ENCODE data around the gene GNPDA1.

DNA sequence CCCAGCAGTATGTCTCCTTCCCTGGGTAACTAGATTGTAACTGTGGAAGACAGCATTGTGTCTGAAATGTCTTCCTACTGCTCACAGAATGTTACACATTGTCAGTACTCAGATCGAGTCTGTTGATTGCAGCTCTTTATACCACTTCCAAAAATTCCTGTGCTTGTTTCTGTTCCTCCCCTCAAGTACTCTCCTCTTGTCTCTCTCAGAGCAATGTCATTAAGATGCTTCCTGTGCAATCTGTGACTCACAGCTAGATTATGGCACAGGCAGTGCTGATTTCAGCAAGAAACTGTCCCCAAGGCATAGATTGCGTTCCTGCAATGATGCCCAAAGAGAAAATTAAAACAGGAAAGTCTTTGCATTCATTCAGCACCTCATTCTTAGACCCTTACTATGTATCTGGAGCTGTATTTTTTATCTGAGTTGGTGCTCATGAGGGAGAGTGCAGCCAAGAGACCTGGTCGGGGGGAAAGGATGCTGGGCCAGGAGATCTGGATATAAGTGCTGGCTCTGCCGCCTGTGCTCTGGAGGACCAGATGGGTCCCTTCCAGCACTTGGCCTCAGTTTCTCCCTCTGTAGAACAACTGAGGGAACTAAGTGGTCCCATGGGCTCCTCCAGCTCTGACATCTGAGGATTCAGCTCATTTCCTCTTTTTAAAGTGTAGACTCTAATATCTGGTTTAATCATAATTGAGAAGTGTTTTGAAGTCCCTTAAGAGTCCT is 40.8 kb upstream of the GNPDA1 start:
- TF ChIP-seq, protein P1, sequence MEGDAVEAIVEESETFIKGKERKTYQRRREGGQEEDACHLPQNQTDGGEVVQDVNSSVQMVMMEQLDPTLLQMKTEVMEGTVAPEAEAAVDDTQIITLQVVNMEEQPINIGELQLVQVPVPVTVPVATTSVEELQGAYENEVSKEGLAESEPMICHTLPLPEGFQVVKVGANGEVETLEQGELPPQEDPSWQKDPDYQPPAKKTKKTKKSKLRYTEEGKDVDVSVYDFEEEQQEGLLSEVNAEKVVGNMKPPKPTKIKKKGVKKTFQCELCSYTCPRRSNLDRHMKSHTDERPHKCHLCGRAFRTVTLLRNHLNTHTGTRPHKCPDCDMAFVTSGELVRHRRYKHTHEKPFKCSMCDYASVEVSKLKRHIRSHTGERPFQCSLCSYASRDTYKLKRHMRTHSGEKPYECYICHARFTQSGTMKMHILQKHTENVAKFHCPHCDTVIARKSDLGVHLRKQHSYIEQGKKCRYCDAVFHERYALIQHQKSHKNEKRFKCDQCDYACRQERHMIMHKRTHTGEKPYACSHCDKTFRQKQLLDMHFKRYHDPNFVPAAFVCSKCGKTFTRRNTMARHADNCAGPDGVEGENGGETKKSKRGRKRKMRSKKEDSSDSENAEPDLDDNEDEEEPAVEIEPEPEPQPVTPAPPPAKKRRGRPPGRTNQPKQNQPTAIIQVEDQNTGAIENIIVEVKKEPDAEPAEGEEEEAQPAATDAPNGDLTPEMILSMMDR (IDR thresholded peaks at IDR 0.05; ENCODE audit: insufficient read depth, low read length), result no peak
- TF ChIP-seq POLR2AphosphoS5 (IDR thresholded peaks at IDR 0.05; ENCODE audit: low read depth), result no peak
- TF ChIP-seq, protein P2, sequence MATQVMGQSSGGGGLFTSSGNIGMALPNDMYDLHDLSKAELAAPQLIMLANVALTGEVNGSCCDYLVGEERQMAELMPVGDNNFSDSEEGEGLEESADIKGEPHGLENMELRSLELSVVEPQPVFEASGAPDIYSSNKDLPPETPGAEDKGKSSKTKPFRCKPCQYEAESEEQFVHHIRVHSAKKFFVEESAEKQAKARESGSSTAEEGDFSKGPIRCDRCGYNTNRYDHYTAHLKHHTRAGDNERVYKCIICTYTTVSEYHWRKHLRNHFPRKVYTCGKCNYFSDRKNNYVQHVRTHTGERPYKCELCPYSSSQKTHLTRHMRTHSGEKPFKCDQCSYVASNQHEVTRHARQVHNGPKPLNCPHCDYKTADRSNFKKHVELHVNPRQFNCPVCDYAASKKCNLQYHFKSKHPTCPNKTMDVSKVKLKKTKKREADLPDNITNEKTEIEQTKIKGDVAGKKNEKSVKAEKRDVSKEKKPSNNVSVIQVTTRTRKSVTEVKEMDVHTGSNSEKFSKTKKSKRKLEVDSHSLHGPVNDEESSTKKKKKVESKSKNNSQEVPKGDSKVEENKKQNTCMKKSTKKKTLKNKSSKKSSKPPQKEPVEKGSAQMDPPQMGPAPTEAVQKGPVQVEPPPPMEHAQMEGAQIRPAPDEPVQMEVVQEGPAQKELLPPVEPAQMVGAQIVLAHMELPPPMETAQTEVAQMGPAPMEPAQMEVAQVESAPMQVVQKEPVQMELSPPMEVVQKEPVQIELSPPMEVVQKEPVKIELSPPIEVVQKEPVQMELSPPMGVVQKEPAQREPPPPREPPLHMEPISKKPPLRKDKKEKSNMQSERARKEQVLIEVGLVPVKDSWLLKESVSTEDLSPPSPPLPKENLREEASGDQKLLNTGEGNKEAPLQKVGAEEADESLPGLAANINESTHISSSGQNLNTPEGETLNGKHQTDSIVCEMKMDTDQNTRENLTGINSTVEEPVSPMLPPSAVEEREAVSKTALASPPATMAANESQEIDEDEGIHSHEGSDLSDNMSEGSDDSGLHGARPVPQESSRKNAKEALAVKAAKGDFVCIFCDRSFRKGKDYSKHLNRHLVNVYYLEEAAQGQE (IDR thresholded peaks at IDR 0.05; ENCODE audit: insufficient replicate concordance, low read depth), result no peak
- TF ChIP-seq GABPA (IDR thresholded peaks at IDR 0.05; ENCODE audit: low read depth), result no peak
- TF ChIP-seq SPI1 (IDR thresholded peaks at IDR 0.05; ENCODE audit: borderline replicate concordance, low read depth), result peak; percentile 57; the same call in 1 of the 2 replicates
